ENCODE measurements around the gene ATP9A. TPM values are rescaled to one million over a fixed set of nuclear protein-coding genes. Genes with fewer than 3 reads are reported as not detected.

Gene ATP9A
- total RNA-seq, 2 donors from 2014 or later, result 19.5 to 23.4 TPM

DNA sequence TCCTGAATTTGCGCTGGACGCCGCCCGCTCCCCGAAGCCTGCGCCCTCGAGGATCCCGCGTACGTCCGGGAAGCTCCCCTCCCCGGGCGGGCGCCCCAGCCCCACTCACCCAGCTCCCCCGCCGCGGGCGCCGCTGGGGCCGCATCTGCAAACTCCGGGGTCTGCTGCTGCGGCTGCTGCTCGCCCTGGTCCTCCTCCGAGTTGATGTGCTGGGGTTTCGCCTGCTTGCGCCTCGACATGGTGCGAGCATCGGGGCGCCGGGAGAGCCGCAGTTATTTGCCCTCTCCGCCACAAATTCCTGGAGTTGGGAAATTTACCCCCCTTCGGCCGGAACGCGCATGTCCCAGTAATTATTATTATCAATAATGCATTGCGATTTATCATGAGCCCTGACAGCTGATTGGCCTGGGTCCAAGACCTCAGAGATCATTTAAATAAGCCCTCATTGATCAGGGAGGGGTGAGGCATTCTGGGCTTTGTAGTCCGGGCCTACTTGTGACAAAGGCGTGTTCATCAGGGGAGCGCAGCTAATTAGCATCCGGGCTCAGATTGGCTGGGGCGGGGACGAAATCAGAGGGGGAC, 34.1 kb upstream of the ATP9A start, which contains the start of gene SALL4:
SALL4 (minus strand) TSS at position 352 of the 582 bp plus-strand sequence; CDS start at position 239, 113 bp downstream.
- no peak for DNase-seq (ENCODE audit: low spot score)
- no peaks in the 10 kb centered on the region for H3K9me3 ChIP-seq
- H3K27me3 ChIP-seq, result peaks cover 7 to 29% of the 10 kb centered on the region in 2 donors

DNA sequence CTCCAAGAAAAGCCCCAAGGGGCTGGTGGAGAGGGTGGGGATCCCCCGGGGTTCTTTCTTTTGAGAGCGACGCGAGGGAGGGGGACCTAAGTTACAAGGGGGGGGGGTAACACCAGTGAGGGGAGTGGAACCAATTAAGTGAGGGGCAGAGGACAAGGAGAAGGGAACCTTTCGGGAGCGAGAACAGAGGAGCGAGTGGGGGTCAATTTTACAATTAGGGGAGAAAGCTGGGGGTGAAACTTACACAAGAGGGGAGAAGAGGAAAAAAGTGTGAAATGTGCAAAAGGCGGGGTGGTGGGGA, 33.6 kb upstream of the ATP9A start:
- H3K4me1 ChIP-seq, result peaks cover 0 to 26% of the 10 kb centered on the region in 2 donors
- H3K27ac ChIP-seq, result no peak overlapping the region
- no peaks in the 10 kb centered on the region for H3K9me3 ChIP-seq
- peaks cover 7 to 29% of the 10 kb centered on the region in 2 donors for H3K27me3 ChIP-seq
- peak overlapping the region in 1 of 2 donors; percentile 48 for H3K4me3 ChIP-seq
- TF ChIP-seq, protein P1, sequence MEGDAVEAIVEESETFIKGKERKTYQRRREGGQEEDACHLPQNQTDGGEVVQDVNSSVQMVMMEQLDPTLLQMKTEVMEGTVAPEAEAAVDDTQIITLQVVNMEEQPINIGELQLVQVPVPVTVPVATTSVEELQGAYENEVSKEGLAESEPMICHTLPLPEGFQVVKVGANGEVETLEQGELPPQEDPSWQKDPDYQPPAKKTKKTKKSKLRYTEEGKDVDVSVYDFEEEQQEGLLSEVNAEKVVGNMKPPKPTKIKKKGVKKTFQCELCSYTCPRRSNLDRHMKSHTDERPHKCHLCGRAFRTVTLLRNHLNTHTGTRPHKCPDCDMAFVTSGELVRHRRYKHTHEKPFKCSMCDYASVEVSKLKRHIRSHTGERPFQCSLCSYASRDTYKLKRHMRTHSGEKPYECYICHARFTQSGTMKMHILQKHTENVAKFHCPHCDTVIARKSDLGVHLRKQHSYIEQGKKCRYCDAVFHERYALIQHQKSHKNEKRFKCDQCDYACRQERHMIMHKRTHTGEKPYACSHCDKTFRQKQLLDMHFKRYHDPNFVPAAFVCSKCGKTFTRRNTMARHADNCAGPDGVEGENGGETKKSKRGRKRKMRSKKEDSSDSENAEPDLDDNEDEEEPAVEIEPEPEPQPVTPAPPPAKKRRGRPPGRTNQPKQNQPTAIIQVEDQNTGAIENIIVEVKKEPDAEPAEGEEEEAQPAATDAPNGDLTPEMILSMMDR (IDR thresholded peaks at IDR 0.05), result no peak
- no peaks in the 10 kb centered on the region for H3K36me3 ChIP-seq
- DNase-seq (ENCODE audit: low spot score), result no peak

More for the DNA sequence above, 34.1 kb upstream of the ATP9A start, which contains the start of gene SALL4:
- Histone ChIP-seq H3K4me1 (peaks cover 0 to 26% of the 10 kb centered on the region in 2 donors), H3K36me3 (no peaks in the 10 kb centered on the region), H3K4me3 (peak within 1 kb of the TSS; percentile 20 to 48), H3K27ac (no peak within 1 kb of the TSS)
- TF ChIP-seq, protein P1 (IDR thresholded peaks at IDR 0.05), result no peak

DNA sequence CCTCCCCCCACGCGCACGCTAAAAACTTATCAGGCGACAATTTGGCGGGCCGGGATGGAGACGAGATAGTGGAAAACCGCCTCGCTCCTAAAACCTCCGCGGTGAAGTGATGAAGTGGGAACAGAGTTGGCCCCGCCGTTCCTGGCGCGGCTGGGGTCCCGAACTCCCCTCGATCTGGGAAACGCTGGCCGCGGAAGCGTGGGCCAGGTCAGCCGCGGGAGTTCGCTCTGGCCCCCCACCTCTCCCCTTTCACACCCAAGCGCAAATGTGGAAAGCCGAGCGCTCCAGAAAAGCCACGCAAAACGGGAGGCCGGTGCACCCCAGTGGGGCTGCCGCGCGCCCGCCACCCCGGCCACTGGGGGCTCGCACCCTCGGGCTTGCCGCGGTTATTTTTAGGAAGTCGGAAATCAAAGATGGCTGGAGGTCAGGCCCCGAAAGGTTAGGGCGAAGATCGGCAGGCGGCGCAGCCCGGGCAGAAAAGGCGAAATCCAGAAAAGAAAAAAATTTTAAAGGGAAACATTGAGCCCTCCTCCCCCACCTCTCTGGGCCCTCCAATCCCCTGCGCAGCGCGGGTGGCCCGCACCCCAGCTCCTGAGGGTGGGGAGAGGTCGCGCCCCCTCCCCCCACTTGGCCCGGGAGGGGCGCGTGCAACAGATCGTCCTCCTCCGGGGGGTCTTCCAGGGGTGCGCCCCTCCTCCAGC, 33.1 kb upstream of the ATP9A start:
- peaks cover 7 to 29% of the 10 kb centered on the region in 2 donors for H3K27me3 ChIP-seq
- H3K9me3 ChIP-seq, result no peaks in the 10 kb centered on the region
- peaks cover 0 to 26% of the 10 kb centered on the region in 2 donors for H3K4me1 ChIP-seq
- TF ChIP-seq, protein P1 (IDR thresholded peaks at IDR 0.05), result no peak
- DNase-seq (ENCODE audit: low spot score), result no peak
- H3K36me3 ChIP-seq, result no peaks in the 10 kb centered on the region
- no peak overlapping the region for H3K27ac ChIP-seq
- H3K4me3 ChIP-seq, result peak overlapping the region; percentile 20 to 48

DNA sequence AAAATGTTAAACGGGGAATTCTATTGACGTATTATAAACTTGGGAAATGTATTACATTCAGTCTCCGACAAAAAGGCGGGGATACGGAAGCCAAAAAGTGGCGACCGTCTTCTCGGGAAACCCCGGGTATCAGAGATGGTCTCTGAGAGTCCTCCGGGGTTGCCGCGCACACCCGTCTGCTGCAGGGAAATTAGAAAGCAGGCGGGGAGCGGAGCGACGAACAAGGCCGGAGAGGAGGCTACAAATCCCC, 32.6 kb upstream of the ATP9A start:
- Histone ChIP-seq H3K36me3 (no peaks in the 10 kb centered on the region), H3K4me3 (peak overlapping the region; percentile 20 to 48), H3K9me3 (no peaks in the 10 kb centered on the region), H3K4me1 (peaks cover 0 to 26% of the 10 kb centered on the region in 2 donors), H3K27me3 (peaks cover 7 to 29% of the 10 kb centered on the region in 2 donors), H3K27ac (no peak overlapping the region)
- no peak for DNase-seq (ENCODE audit: low spot score)
- TF ChIP-seq, protein P1 (IDR thresholded peaks at IDR 0.05), result no peak

DNA sequence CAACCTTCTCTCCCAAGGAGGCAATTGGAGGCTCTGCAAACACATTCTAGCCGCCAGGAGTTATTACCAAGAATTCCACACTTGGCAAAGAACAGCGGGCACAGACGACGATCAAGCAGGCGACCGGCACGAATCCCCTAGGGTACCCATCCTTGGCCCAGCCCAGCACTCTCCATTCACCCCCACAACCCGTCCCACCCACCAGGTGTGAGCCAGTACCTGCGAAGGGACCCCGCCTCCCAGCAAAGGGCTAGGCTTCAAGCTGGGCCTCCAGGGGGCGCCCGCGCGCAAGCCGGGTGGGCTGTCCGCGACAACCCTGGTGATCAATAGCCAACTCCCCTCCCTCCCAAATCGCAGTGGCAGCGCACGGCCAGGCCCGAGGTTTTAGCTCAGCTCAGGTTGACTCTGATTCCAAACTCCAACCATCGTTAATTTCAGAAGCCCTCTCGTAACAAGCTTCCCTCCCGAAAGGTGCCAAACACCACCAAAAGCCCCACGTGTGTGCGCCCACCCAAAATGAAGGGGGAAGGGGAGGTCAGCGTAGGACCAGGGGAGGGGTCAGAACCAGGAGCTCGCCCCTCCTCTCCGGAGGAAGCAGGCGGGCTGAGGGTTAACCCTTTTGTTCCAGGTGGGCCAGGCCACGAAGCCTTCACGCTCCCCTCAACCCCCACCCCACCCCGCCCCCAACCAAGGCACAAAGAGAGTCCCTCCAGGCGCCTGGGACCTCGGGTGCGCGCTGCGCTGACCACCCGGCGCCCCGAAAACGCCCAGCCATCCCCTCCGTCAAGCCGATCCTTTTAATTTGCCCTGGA, 32.1 kb upstream of the ATP9A start:
- Histone ChIP-seq H3K9me3 (no peaks in the 10 kb centered on the region), H3K36me3 (no peaks in the 10 kb centered on the region), H3K27me3 (peaks cover 7 to 29% of the 10 kb centered on the region in 2 donors), H3K4me1 (peaks cover 0 to 26% of the 10 kb centered on the region in 2 donors), H3K4me3 (peak overlapping the region; percentile 20 to 48), H3K27ac (no peak overlapping the region)
- TF ChIP-seq, protein P1 (IDR thresholded peaks at IDR 0.05), result peak; percentile 68 to 82
- DNase-seq (ENCODE audit: low spot score), result no peak

Data from right atrium auricular region (tissue), 2 donors.